GM12878 (cell line): ENCODE results near the gene RPS16. TPM values are rescaled to one million over a fixed set of nuclear protein-coding genes. Genes with fewer than 3 reads are reported as not detected.

ENCODE experiments used
- FOS ChIP-seq: IDR thresholded peaks from 3 replicates; pipeline ENCODE4 v1.6.1; 2011; ENCODE audit warnings: borderline replicate concordance; ENCODE audit not compliant: insufficient read length; ENCODE audit errors: extremely low read depth
- MYC ChIP-seq: IDR thresholded peaks from 2 replicates; pipeline ENCODE4 v1.6.1; 2011; ENCODE audit warnings: mild to moderate bottlenecking, low read length, moderate library complexity, inconsistent platforms; ENCODE audit not compliant: insufficient read depth, insufficient replicate concordance, insufficient read length, severe bottlenecking
- NR2C1 ChIP-seq: fragments of 450-650 bp; IDR thresholded peaks from 2 replicates; pipeline ENCODE4 v1.6.1; 2017; ENCODE audit warnings: antibody characterized with exemption, mild to moderate bottlenecking, moderate library complexity
- PML ChIP-seq: IDR thresholded peaks from 2 replicates; pipeline ENCODE4 v1.6.1; 2012; ENCODE audit warnings: low read length, inconsistent platforms
- POLR2AphosphoS5 ChIP-seq: IDR thresholded peaks from 2 replicates; pipeline ENCODE4 v1.6.1; 2011; ENCODE audit warnings: mild to moderate bottlenecking, low read length, inconsistent platforms
- polyA plus RNA-seq, 11 experiments: library from polyadenylated mRNA; depleted of rRNA in 4 of 11; unstranded in 6 of 11; stranded (reverse) in 5 of 11; fragments of >200 nt; fragmentation: Nextera tagmentation in 4 of 11; fragmentation: Illumina TruSeq in 1 of 11; extraction: Ambion mirVana in 4 of 11; extraction: Trizol in 1 of 11; gene quantifications; 1 replicate in 1 of 11; 2 replicates in 10 of 11; pipeline versions ENCODE4 v1.2.1 to v1.2.3, GENCODE V29; 2011 to 2016; ENCODE audit warnings: inconsistent platforms in 2 of 11, missing spikeins in 2 of 11, low read depth in 1 of 11
- total RNA-seq, 4 experiments: library from RNA; depleted of rRNA in 3 of 4; stranded (reverse); fragments of >200 nt in 3 of 4; fragmentation: Illumina TruSeq in 1 of 4; extraction: Trizol in 1 of 4; gene quantifications; 2 replicates each; pipeline versions ENCODE4 v1.2.1 to v1.2.3, GENCODE V29; 2013 to 2021
- TF ChIP-seq, protein P1 (sequence below): fragments of 450-650 bp; IDR thresholded peaks from 2 replicates; pipeline ENCODE4 v1.6.1; 2017; ENCODE audit warnings: mild to moderate bottlenecking, moderate library complexity
- TF ChIP-seq, protein P2 (sequence below): fragments of 450-650 bp; IDR thresholded peaks from 2 replicates; pipeline ENCODE4 v1.6.1; 2017; ENCODE audit warnings: mild to moderate bottlenecking, moderate library complexity
- TF ChIP-seq, protein P3 (sequence below): fragments of 450-650 bp; IDR thresholded peaks from 2 replicates; pipeline ENCODE4 v1.6.1; 2017; ENCODE audit warnings: mild to moderate bottlenecking, low read depth, inconsistent platforms; ENCODE audit not compliant: poor library complexity, severe bottlenecking
- TF ChIP-seq, protein P4 (sequence below): fragments of 450-650 bp; conservative IDR thresholded peaks from 2 replicates; pipeline ENCODE4 v1.6.1; 2017; ENCODE audit warnings: mild to moderate bottlenecking, moderate library complexity
- TF ChIP-seq, protein P5 (sequence below): fragments of 450-650 bp; formaldehyde crosslinking; IDR thresholded peaks from 2 replicates; pipeline ENCODE4 v1.4.0; 2020; ENCODE audit warnings: mild to moderate bottlenecking, moderate library complexity

RPS16 gene
- total and polyA plus RNA-seq, 10 of the 15 experiments (the other 5 are each of a cell fraction or from before 2014, with no cell fraction given) = 148 to 4,810 (median 2,343) TPM

DNA sequence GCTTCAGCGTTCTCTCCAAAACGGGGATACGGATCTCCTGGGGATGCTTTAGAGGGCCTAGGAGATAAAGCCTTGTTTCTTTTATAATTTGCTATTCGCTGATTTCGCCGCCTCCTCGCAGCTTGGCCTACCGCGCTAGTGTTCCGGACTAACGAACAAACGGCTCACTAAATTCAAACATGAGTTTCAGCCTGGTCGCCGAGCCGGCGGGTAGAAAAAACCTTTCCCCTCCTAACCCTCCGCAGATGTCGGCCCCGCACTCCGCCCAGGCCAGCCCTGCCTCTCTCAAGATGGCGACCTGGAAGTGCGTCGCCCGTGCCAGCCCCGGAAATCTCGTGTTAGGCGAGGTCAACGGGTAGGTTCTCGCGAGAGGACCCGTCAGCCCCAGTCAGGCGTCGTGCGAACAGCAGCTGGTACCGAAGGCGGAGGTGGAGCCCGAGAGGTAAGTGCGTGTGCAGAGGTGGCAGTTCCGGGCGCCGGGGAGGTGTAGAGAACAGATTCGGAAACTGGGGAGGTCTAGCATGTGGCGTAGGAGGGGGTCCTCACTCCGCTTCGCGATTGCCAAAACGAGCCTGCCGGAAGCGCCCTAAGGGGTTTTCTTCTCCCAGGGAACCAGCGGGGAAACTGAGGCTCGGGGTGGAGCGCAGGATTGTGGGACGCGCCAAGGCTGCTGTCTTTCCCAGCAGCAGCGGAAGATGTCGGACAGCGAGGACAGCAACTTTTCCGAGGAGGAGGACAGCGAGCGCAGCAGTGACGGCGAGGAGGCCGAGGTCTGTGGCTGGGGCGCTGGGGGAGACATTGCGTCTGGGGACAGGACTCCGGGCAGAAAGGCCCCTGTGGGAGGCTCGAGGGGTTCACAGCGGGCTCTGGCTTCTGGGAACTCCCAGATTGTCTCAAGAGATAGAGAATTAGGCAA lies 9.7 kb upstream of the RPS16 start, which contains the start of gene SUPT5H (continued):
- TF ChIP-seq, protein P1, sequence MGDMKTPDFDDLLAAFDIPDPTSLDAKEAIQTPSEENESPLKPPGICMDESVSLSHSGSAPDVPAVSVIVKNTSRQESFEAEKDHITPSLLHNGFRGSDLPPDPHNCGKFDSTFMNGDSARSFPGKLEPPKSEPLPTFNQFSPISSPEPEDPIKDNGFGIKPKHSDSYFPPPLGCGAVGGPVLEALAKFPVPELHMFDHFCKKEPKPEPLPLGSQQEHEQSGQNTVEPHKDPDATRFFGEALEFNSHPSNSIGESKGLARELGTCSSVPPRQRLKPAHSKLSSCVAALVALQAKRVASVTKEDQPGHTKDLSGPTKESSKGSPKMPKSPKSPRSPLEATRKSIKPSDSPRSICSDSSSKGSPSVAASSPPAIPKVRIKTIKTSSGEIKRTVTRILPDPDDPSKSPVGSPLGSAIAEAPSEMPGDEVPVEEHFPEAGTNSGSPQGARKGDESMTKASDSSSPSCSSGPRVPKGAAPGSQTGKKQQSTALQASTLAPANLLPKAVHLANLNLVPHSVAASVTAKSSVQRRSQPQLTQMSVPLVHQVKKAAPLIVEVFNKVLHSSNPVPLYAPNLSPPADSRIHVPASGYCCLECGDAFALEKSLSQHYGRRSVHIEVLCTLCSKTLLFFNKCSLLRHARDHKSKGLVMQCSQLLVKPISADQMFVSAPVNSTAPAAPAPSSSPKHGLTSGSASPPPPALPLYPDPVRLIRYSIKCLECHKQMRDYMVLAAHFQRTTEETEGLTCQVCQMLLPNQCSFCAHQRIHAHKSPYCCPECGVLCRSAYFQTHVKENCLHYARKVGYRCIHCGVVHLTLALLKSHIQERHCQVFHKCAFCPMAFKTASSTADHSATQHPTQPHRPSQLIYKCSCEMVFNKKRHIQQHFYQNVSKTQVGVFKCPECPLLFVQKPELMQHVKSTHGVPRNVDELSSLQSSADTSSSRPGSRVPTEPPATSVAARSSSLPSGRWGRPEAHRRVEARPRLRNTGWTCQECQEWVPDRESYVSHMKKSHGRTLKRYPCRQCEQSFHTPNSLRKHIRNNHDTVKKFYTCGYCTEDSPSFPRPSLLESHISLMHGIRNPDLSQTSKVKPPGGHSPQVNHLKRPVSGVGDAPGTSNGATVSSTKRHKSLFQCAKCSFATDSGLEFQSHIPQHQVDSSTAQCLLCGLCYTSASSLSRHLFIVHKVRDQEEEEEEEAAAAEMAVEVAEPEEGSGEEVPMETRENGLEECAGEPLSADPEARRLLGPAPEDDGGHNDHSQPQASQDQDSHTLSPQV = peak; percentile 100
- TF ChIP-seq POLR2AphosphoS5 (peak; percentile 96), MYC (peak; percentile 42), NR2C1 (peak; percentile 95), FOS (no peak), PML (peak; percentile 82)
- TF ChIP-seq, protein P2, sequence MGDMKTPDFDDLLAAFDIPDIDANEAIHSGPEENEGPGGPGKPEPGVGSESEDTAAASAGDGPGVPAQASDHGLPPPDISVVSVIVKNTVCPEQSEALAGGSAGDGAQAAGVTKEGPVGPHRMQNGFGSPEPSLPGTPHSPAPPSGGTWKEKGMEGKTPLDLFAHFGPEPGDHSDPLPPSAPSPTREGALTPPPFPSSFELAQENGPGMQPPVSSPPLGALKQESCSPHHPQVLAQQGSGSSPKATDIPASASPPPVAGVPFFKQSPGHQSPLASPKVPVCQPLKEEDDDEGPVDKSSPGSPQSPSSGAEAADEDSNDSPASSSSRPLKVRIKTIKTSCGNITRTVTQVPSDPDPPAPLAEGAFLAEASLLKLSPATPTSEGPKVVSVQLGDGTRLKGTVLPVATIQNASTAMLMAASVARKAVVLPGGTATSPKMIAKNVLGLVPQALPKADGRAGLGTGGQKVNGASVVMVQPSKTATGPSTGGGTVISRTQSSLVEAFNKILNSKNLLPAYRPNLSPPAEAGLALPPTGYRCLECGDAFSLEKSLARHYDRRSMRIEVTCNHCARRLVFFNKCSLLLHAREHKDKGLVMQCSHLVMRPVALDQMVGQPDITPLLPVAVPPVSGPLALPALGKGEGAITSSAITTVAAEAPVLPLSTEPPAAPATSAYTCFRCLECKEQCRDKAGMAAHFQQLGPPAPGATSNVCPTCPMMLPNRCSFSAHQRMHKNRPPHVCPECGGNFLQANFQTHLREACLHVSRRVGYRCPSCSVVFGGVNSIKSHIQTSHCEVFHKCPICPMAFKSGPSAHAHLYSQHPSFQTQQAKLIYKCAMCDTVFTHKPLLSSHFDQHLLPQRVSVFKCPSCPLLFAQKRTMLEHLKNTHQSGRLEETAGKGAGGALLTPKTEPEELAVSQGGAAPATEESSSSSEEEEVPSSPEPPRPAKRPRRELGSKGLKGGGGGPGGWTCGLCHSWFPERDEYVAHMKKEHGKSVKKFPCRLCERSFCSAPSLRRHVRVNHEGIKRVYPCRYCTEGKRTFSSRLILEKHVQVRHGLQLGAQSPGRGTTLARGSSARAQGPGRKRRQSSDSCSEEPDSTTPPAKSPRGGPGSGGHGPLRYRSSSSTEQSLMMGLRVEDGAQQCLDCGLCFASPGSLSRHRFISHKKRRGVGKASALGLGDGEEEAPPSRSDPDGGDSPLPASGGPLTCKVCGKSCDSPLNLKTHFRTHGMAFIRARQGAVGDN = peak; percentile 73
- TF ChIP-seq, protein P3, sequence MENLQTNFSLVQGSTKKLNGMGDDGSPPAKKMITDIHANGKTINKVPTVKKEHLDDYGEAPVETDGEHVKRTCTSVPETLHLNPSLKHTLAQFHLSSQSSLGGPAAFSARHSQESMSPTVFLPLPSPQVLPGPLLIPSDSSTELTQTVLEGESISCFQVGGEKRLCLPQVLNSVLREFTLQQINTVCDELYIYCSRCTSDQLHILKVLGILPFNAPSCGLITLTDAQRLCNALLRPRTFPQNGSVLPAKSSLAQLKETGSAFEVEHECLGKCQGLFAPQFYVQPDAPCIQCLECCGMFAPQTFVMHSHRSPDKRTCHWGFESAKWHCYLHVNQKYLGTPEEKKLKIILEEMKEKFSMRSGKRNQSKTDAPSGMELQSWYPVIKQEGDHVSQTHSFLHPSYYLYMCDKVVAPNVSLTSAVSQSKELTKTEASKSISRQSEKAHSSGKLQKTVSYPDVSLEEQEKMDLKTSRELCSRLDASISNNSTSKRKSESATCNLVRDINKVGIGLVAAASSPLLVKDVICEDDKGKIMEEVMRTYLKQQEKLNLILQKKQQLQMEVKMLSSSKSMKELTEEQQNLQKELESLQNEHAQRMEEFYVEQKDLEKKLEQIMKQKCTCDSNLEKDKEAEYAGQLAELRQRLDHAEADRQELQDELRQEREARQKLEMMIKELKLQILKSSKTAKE = peak; percentile 15
- TF ChIP-seq, protein P4, sequence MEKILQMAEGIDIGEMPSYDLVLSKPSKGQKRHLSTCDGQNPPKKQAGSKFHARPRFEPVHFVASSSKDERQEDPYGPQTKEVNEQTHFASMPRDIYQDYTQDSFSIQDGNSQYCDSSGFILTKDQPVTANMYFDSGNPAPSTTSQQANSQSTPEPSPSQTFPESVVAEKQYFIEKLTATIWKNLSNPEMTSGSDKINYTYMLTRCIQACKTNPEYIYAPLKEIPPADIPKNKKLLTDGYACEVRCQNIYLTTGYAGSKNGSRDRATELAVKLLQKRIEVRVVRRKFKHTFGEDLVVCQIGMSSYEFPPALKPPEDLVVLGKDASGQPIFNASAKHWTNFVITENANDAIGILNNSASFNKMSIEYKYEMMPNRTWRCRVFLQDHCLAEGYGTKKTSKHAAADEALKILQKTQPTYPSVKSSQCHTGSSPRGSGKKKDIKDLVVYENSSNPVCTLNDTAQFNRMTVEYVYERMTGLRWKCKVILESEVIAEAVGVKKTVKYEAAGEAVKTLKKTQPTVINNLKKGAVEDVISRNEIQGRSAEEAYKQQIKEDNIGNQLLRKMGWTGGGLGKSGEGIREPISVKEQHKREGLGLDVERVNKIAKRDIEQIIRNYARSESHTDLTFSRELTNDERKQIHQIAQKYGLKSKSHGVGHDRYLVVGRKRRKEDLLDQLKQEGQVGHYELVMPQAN = peak; percentile 72
- TF ChIP-seq, protein P5, sequence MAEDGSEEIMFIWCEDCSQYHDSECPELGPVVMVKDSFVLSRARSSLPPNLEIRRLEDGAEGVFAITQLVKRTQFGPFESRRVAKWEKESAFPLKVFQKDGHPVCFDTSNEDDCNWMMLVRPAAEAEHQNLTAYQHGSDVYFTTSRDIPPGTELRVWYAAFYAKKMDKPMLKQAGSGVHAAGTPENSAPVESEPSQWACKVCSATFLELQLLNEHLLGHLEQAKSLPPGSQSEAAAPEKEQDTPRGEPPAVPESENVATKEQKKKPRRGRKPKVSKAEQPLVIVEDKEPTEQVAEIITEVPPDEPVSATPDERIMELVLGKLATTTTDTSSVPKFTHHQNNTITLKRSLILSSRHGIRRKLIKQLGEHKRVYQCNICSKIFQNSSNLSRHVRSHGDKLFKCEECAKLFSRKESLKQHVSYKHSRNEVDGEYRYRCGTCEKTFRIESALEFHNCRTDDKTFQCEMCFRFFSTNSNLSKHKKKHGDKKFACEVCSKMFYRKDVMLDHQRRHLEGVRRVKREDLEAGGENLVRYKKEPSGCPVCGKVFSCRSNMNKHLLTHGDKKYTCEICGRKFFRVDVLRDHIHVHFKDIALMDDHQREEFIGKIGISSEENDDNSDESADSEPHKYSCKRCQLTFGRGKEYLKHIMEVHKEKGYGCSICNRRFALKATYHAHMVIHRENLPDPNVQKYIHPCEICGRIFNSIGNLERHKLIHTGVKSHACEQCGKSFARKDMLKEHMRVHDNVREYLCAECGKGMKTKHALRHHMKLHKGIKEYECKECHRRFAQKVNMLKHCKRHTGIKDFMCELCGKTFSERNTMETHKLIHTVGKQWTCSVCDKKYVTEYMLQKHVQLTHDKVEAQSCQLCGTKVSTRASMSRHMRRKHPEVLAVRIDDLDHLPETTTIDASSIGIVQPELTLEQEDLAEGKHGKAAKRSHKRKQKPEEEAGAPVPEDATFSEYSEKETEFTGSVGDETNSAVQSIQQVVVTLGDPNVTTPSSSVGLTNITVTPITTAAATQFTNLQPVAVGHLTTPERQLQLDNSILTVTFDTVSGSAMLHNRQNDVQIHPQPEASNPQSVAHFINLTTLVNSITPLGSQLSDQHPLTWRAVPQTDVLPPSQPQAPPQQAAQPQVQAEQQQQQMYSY (CRISPR knock-in tag) = peak; percentile 54; the same call in 1 of the 2 replicates
